ENCODE data around the gene PRAMEF8. TPM values are rescaled to one million over a fixed set of nuclear protein-coding genes. Genes with fewer than 3 reads are reported as not detected.
A peak's percentile ranks its signal among the peaks of the same experiment; 100 is the strongest.
"Not testable (repeated sequence)": the region's sequence is repeated elsewhere in the genome, so short reads cannot be mapped to it uniquely, and the experiment has no call there.

The PRAMEF8 gene
- total RNA-seq, 6 experiments from 2014 or later = 0.49 TPM; not detected in 5

DNA sequence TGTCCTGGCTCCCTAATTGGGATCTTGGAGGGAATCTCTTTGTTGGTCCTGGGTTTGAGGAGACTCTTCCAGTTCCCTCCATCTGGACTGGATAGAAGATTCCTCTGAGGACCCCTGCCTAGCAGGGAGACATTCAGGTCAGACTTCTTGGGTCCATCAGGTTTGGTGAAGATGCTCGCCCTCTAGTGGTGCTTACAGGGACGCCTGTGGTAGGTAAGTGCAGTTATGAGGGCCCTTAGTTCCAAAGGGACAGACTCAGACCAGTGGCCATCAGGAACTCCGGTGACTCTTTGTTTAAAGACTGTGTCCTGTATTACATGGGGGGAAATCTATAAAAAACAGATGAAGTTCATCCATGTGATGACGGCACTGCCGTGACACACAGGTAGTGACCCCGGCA is 7.9 kb downstream of the PRAMEF8 start:
- WGBS (ENCODE audit: insufficient coverage, low coverage, low lambda C conversion rate, missing lambda C conversion rate) = 13% methylated on average over 2 of the region's 6 CpGs
- peak in 2 of 4 donors; percentile 13 for TF ChIP-seq CTCF (IDR thresholded peaks at IDR 0.05)
- H3K36me3 ChIP-seq; H3K4me3 ChIP-seq; H3K27me3 ChIP-seq; H3K4me1 ChIP-seq; DNase-seq; H3K9me3 ChIP-seq; H3K27ac ChIP-seq; intact Hi-C loops (cut with DNase I): not testable (repeated sequence)
- peak; percentile 64 to 78 (median 68) for ATAC-seq

DNA sequence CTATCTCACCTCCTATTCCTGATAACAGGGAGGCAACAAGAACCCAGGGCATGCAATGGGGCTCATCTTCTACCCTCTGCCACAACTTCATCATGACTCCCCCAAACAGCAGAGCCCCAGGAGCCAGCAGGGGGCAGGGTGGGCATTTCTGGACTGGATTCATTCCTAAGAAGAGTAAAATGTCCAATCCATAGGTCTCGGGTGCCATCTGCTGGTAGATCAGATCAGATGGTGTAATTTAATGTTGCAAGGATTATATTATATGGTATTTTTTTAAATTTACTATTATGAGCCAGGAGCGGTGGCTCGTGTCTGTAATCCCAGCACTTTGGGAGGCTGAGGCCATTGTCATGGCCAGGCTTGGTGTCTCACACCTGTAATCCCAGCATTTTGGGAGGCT is 19.8 kb downstream of the PRAMEF8 start:
- H3K4me3 ChIP-seq; DNase-seq; H3K27ac ChIP-seq; H3K4me1 ChIP-seq; H3K36me3 ChIP-seq; H3K9me3 ChIP-seq; intact Hi-C loops (cut with DNase I); H3K27me3 ChIP-seq: not testable (repeated sequence)
- ATAC-seq = peak in 3 of 4 donors; percentile 30 to 52 (median 48)
- WGBS (ENCODE audit: insufficient coverage, low coverage, low lambda C conversion rate, missing lambda C conversion rate) = no CpG with 5 or more reads among the region's 3 CpGs

DNA sequence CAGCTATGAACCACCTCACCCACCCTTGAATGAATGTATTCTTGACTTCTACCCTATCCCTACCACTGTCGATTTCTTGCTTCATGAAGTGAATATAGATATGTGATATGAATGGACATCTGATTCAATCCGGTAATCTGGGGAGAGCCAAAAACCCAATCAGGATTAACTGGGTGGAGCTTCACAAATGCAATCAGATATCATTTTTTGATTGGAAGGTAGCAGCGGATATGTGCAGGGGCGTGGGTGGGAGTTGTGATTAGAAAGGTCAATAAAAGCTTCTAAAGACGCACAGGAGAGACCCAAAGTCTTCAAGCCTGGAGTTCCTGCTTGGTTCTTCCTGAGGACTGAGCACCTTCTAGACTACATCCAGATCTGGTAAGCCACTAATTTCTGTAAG is 31.0 kb downstream of the PRAMEF8 start, which contains the start of gene PRAMEF5:
Gene PRAMEF5 (plus strand): TSS at position 301 of the 400 bp plus-strand sequence. CDS start 5,071 bp downstream, outside the sequence.
- DNase-seq; intact Hi-C loops (cut with DNase I); H3K27me3 ChIP-seq; H3K27ac ChIP-seq; H3K9me3 ChIP-seq; H3K4me3 ChIP-seq; H3K36me3 ChIP-seq; ATAC-seq; H3K4me1 ChIP-seq: not testable (repeated sequence)
- no CpG with 5 or more reads among the region's 5 CpGs for whole genome bisulfite sequencing (ENCODE audit: insufficient coverage, low coverage, low lambda C conversion rate, missing lambda C conversion rate)

DNA sequence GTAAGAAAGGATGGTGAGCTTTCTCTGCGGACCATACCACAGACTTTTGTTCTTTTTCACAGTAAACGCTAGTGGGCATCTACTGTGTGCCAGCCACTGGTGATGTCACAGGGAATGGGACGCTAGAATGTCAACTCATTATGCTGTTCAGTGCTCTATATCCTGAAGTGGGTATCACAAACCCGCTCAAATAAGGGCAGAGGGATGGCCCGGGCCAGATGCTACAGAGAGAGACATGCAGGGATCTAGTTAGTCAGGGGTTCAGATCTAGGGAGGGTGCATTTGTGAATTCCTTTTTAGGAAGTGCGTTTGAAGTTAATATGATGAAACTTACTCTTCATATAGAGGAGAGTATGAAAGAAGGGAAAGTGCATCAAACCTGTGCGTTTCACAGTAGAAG is 37.8 kb downstream of the PRAMEF8 start:
- peak in 1 of 3 donors; percentile 3 for DNase-seq
- 56% methylated on average over 7 of the region's 7 CpGs for WGBS (ENCODE audit: insufficient coverage, low coverage, low lambda C conversion rate, missing lambda C conversion rate)
- peak in 1 of 4 donors; percentile 26 for ATAC-seq
- H3K36me3 ChIP-seq; H3K4me1 ChIP-seq; H3K9me3 ChIP-seq; H3K27ac ChIP-seq; H3K27me3 ChIP-seq; H3K4me3 ChIP-seq; intact Hi-C loops (cut with DNase I): not testable (repeated sequence)

- H3K4me1 ChIP-seq; ATAC-seq; H3K9me3 ChIP-seq; H3K4me3 ChIP-seq; intact Hi-C loops (cut with DNase I); H3K36me3 ChIP-seq; H3K27ac ChIP-seq; H3K27me3 ChIP-seq: not testable (repeated sequence)
- DNase-seq = peak in 1 of 3 donors; percentile 6
- WGBS (ENCODE audit: insufficient coverage, low coverage, low lambda C conversion rate, missing lambda C conversion rate) = 58% methylated on average over 2 of the region's 2 CpGs
Measured at GRCh38 chr1:13246554-13246871, 38.4 kb downstream of the PRAMEF8 start.

DNA sequence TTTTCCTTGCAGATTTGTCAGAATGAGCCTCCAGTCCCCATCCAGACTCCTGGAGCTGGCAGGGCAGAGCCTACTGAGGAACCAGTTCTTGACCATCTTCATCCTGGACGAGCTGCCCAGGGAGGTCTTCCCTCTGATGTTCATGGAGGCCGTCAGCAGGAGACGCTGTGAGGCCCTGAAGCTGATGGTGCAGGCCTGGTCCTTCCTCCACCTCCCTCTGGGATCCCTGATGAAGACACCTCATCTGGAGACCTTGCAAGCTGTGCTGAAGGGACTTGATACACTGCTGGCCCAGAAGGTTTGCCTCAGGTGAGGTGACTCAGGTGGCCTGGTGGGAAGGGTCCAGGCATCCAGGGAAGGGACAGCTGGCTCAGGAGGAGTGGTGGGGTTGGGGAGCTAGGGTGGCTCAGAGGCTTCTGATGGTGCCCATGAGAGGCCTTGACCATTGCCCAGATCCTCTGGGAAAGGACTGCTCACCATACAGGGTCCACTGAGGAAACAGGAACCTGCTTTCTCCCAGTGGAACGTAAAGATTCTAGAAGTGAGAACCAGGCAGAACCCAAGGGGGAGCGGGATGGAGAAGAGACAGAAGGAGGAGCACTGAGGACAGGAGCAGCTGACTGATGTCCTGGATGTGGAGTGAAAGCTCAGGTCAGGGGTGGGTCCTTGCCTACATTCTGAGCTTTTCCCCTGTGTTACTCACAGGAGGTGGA is 38.9 kb downstream of the PRAMEF8 start:
- WGBS (ENCODE audit: insufficient coverage, low coverage, low lambda C conversion rate, missing lambda C conversion rate) = 53% methylated on average over 4 of the region's 5 CpGs
- H3K27ac ChIP-seq; intact Hi-C loops (cut with DNase I); H3K36me3 ChIP-seq; ATAC-seq; H3K9me3 ChIP-seq; H3K27me3 ChIP-seq; H3K4me3 ChIP-seq; H3K4me1 ChIP-seq: not testable (repeated sequence)
- DNase-seq = peak in 1 of 3 donors; percentile 37

GRCh38 chr1:13243536-13244263 is 41.2 kb downstream of the PRAMEF8 start:
- ATAC-seq; H3K4me3 ChIP-seq; H3K36me3 ChIP-seq; intact Hi-C loops (cut with DNase I); H3K27me3 ChIP-seq; H3K4me1 ChIP-seq; H3K9me3 ChIP-seq; H3K27ac ChIP-seq: not testable (repeated sequence)
- WGBS (ENCODE audit: insufficient coverage, low coverage, low lambda C conversion rate, missing lambda C conversion rate) = 80% methylated on average over 9 of the region's 9 CpGs
- DNase-seq = peak in 1 of 3 donors; percentile 23

GRCh38 chr1:13239633-13240032 is 45.3 kb downstream of the PRAMEF8 start:
- H3K27ac ChIP-seq; DNase-seq; H3K27me3 ChIP-seq; intact Hi-C loops (cut with DNase I); H3K36me3 ChIP-seq; ATAC-seq; H3K9me3 ChIP-seq; H3K4me1 ChIP-seq; H3K4me3 ChIP-seq: not testable (repeated sequence)
- WGBS (ENCODE audit: insufficient coverage, low coverage, low lambda C conversion rate, missing lambda C conversion rate) = 72% methylated on average over 4 of the region's 4 CpGs

DNA sequence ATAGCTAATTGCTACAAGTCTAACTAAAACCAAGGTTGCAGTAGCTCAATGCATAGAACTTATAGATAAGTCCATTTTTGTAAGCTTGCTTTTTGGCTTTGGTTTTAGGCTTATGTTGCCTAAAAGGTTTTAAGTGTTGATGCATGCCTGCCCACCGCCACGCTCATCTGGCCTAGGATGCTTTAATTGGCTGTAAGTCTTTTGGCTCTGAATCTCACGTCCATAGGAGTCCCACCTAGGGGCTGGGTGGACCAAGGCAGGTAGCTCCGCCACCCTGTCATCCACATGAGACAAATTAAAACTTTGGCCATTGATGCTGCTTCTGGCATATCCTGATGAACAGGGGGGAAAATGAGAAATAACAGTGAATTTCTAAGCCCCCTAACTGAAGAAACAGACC is 47.4 kb downstream of the PRAMEF8 start:
- WGBS (ENCODE audit: insufficient coverage, low coverage, low lambda C conversion rate, missing lambda C conversion rate) = 64% methylated on average over 4 of the region's 4 CpGs
- DNase-seq = peak in 1 of 3 donors; percentile 43
- H3K36me3 ChIP-seq; H3K4me3 ChIP-seq; H3K27ac ChIP-seq; intact Hi-C loops (cut with DNase I); H3K27me3 ChIP-seq; ATAC-seq; H3K9me3 ChIP-seq: not testable (repeated sequence)
- peaks cover 0 to 13% (median 0%) of the 10 kb centered on the region in 4 donors for H3K4me1 ChIP-seq

- WGBS (ENCODE audit: insufficient coverage, low coverage, low lambda C conversion rate, missing lambda C conversion rate) = 32% methylated on average over 1 of the region's 1 CpG
- H3K4me1 ChIP-seq = peaks cover 0 to 13% (median 0%) of the 10 kb centered on the region in 4 donors
- peak; percentile 78 to 87 (median 84) for ATAC-seq
Measured at GRCh38 chr1:13234057-13234456, 50.9 kb downstream of the PRAMEF8 start.

More at GRCh38 chr1:13234057-13234456, 50.9 kb downstream of the PRAMEF8 start:
- peak overlapping the region in 1 of 3 donors; percentile 66 for H3K27ac ChIP-seq
- H3K9me3 ChIP-seq; H3K27me3 ChIP-seq; intact Hi-C loops (cut with DNase I); H3K4me3 ChIP-seq; H3K36me3 ChIP-seq: not testable (repeated sequence)
- DNase-seq = peak; percentile 32 to 76 (median 75)
